Measurements from ENCODE around the gene FEM1C.

FEM1C gene

GRCh38 chr5:115575167-115576070 lies 30.8 kb upstream of the FEM1C start:
- TF ChIP-seq, protein P1, sequence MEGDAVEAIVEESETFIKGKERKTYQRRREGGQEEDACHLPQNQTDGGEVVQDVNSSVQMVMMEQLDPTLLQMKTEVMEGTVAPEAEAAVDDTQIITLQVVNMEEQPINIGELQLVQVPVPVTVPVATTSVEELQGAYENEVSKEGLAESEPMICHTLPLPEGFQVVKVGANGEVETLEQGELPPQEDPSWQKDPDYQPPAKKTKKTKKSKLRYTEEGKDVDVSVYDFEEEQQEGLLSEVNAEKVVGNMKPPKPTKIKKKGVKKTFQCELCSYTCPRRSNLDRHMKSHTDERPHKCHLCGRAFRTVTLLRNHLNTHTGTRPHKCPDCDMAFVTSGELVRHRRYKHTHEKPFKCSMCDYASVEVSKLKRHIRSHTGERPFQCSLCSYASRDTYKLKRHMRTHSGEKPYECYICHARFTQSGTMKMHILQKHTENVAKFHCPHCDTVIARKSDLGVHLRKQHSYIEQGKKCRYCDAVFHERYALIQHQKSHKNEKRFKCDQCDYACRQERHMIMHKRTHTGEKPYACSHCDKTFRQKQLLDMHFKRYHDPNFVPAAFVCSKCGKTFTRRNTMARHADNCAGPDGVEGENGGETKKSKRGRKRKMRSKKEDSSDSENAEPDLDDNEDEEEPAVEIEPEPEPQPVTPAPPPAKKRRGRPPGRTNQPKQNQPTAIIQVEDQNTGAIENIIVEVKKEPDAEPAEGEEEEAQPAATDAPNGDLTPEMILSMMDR (IDR thresholded peaks at IDR 0.05; ENCODE audit: control insufficient read depth, insufficient read depth, low read depth, low read length, missing control alignments): no peak
- no peak for DNase-seq (ENCODE audit: low read depth)

DNA sequence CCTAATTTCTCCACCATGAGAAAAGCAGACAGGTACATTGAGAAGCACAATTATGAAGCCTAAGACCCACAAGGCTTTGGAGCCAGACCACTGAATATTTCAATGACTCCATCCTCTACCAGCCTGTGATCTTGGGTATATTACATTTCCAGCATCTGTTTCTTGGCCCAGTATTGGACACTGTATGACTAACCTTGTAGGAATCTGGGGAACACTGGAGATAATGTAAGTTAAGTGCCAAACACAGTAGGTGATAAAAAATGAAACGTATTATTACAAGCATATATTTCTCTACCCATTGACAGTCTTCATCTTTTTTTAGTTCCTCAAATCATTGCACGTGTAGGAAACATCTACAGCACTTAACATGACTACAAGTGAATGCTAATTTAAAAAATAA lies 28.6 kb upstream of the FEM1C start:
- no peak for DNase-seq (ENCODE audit: low read depth)
- no peak overlapping the region for H3K4me3 ChIP-seq (ENCODE audit: control insufficient read depth, low read depth, low read length)
- TF ChIP-seq, protein P1 (IDR thresholded peaks at IDR 0.05; ENCODE audit: control insufficient read depth, insufficient read depth, low read depth, low read length, missing control alignments): no peak

More at GRCh38 chr5:115575167-115576070, 30.8 kb upstream of the FEM1C start:
- H3K4me3 ChIP-seq (ENCODE audit: control insufficient read depth, low read depth, low read length): no peak overlapping the region

DNA sequence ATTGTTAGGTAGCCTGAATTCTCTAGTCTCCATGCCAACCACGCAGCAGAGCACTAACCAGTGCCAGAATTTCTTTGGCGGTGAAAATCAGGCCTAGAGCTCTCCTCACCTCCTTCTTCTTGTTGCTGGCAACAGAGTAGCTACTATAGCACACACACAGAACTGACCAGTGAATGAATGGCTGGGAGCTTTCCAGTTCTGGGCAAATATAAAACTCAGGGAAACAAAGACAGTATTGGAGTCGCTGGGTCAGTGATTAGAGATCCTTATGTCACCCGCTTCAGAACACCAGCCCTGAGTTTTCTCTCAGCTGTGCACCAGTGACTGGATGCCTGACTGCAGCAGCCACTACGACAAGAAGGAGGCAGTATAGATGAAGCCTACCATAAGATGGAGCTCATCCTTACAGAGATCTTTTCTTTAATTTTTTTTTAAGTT lies 26.9 kb upstream of the FEM1C start:
- no peak for DNase-seq (ENCODE audit: low read depth)
- TF ChIP-seq, protein P1 (IDR thresholded peaks at IDR 0.05; ENCODE audit: control insufficient read depth, insufficient read depth, low read depth, low read length, missing control alignments): no peak
- no peak overlapping the region for H3K4me3 ChIP-seq (ENCODE audit: control insufficient read depth, low read depth, low read length)

GRCh38 chr5:115568668-115569067 lies 24.1 kb upstream of the FEM1C start:
- H3K4me3 ChIP-seq (ENCODE audit: control insufficient read depth, low read depth, low read length): no peak overlapping the region
- TF ChIP-seq, protein P1 (IDR thresholded peaks at IDR 0.05; ENCODE audit: control insufficient read depth, insufficient read depth, low read depth, low read length, missing control alignments): no peak
- DNase-seq (ENCODE audit: low read depth): no peak

GRCh38 chr5:115565233-115565632 lies 20.7 kb upstream of the FEM1C start:
- TF ChIP-seq, protein P1 (IDR thresholded peaks at IDR 0.05; ENCODE audit: control insufficient read depth, insufficient read depth, low read depth, low read length, missing control alignments): no peak
- H3K4me3 ChIP-seq (ENCODE audit: control insufficient read depth, low read depth, low read length): no peak overlapping the region
- no peak for DNase-seq (ENCODE audit: low read depth)

GRCh38 chr5:115561176-115561575 lies 16.6 kb upstream of the FEM1C start:
- no peak overlapping the region for H3K4me3 ChIP-seq (ENCODE audit: control insufficient read depth, low read depth, low read length)
- TF ChIP-seq, protein P1 (IDR thresholded peaks at IDR 0.05; ENCODE audit: control insufficient read depth, insufficient read depth, low read depth, low read length, missing control alignments): no peak
- DNase-seq (ENCODE audit: low read depth): no peak

All from AG09309 (cell line).